ENCODE measurements around the gene C2orf66.

The C2orf66 gene

DNA sequence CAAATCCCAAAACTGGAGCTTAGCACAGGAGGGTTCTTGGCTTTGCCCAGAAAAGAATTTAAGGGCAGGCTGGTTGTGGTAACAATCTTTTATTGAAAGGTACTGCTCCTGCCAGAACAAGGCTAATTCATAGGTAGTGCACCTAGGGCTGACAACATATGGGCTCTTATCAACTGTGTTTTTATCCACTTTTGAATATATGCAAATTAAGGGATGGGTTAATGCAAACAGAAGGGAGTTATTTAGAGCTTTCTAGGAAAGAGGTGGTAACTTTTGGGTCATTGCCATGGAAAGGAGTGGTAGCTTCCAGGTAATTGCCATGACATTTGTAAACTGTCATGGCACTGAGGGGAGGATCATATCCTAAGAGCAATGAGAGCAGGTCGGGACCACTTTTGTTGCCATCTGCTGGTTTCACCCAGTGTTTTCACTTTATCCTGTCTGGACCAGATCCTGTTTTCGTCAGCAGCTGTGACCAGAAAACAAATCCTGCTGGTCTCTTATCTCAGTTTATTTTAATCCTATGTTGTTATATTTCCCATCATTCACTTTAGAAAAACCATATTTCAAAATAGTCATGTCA, 981 bp downstream of the C2orf66 start:
- CTCF ChIA-PET: no interaction called here
- H3K4me3 Mint-ChIP-seq: no peak overlapping the region
- H3K4me1 Mint-ChIP-seq: no peaks in the 10 kb centered on the region
- no peak for DNase-seq
- H3K9me3 Mint-ChIP-seq: no peaks in the 10 kb centered on the region
- H3K36me3 Mint-ChIP-seq: no peaks in the 10 kb centered on the region
- peaks cover 26% of the 10 kb centered on the region for H3K27me3 Mint-ChIP-seq
- H3K27ac Mint-ChIP-seq: no peak overlapping the region

DNA sequence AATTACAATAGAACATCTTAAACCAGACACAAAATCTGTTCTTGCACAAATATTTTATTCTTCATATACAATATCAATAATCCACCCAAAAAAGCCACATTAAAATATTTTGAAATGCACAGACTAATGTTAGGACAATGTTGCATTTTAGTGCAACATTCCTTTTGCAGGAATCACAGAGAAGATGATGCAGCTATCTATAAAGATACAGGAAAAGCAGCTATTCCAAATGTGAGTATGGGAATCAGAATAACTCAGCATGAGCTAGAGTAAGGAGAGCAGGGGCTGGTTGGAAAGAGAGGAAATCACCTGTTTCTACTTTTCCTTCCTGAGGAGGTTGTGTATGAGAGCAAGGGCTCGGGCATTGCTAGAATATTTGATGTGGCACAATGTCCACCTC, 4.8 kb downstream of the C2orf66 start:
- no peak for DNase-seq
- CTCF ChIA-PET: no interaction called here
- H3K4me1 Mint-ChIP-seq: peaks cover 11% of the 10 kb centered on the region
- no peaks in the 10 kb centered on the region for H3K9me3 Mint-ChIP-seq
- peaks cover 19% of the 10 kb centered on the region for H3K27me3 Mint-ChIP-seq
- no peak overlapping the region for H3K27ac Mint-ChIP-seq
- peaks cover 2% of the 10 kb centered on the region for H3K36me3 Mint-ChIP-seq
- H3K4me3 Mint-ChIP-seq: no peak overlapping the region

DNA sequence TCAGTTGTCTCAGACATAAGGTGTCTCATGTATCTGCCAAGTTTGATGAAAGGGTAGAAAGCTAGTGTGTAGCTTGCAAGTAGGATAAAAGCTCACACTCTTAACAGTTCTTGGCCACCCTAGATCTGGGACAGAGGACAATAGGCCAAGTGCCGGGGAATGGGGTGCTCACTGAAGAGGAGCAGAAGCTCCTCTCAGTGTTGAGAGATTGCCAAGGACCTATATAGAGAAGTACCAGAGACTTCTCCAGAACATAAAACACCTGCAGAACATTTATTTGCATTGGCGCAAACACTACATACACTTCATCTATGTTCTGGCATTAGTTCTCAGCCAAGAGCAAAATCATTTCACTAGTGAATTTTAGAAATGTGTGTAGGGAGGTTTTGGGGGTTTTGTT, 6.8 kb downstream of the C2orf66 start:
- CTCF ChIA-PET: no interaction called here
- H3K4me1 Mint-ChIP-seq: peaks cover 23% of the 10 kb centered on the region

DNA sequence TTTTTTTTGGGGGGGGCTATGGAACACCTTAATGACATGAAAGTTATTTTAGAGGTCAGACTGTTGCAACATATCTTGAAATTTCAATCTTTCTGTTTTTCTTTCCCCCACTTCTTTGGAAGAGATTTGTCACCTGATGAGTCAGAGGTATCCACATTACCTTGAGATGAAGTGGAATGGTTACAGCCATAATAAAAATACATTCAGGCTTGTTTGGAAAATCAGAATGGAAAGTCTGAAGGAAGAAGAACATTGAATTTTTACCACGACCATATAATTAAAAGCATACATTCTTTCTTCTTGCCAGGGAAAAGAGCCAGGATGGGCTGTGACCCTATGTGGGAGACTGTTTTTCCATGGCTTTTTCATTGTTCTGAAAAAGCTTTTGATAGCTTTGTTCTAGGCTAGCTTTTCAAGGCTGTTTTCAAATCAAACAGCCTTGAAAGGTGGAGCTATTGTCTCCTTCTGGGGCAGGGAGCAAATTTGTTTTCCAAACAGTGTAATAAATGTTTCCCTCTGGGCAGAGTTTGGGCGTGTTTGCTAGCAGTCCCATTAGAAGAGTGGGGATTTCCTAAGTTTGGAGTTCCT, 7.4 kb downstream of the C2orf66 start:
- CTCF ChIA-PET: no interaction called here
- Mint-ChIP-seq H3K27me3 (peaks cover 7% of the 10 kb centered on the region), H3K4me3 (no peak overlapping the region), H3K27ac (no peak overlapping the region), H3K9me3 (no peaks in the 10 kb centered on the region), H3K4me1 (peaks cover 28% of the 10 kb centered on the region), H3K36me3 (peaks cover 11% of the 10 kb centered on the region)
- DNase-seq: no peak

More for the DNA sequence above, 6.8 kb downstream of the C2orf66 start:
- Mint-ChIP-seq H3K36me3 (peaks cover 6% of the 10 kb centered on the region), H3K4me3 (no peak overlapping the region), H3K27ac (no peak overlapping the region), H3K9me3 (no peaks in the 10 kb centered on the region), H3K27me3 (peaks cover 10% of the 10 kb centered on the region)
- DNase-seq: no peak

DNA sequence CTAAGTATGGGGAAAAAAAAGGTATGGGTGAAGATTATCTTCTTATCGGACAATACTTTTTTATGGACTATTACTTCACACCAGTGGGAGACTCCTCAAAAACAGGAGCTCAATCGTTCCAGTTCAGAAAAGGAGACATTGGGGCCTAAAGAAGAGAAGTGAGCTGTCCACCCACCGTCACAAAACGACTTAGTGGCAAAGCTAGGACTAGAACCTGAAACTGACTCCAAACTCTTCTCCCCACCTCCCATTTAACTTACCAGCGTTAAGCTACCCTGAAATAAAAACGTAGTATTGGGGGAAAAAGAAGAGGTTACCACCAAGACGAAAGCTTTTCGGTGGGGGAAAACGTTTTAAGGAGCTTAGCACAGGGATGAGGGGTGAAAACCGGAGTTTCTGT, 10.2 kb downstream of the C2orf66 start:
- peaks cover 24% of the 10 kb centered on the region for H3K36me3 Mint-ChIP-seq
- H3K4me3 Mint-ChIP-seq: peak overlapping the region; percentile 93
- peaks cover 4% of the 10 kb centered on the region for H3K27me3 Mint-ChIP-seq
- peak overlapping the region; percentile 91 for H3K27ac Mint-ChIP-seq
- H3K4me1 Mint-ChIP-seq: peaks cover 42% of the 10 kb centered on the region
- DNase-seq: no peak
- no peaks in the 10 kb centered on the region for H3K9me3 Mint-ChIP-seq
- CTCF ChIA-PET: interaction anchor here (1.4 to 1.7 kb wide), 2 partner anchors 14 to 48 kb away, joined by 4 to 8 read pairs; no protein-coding TSS in a partner anchor

DNA sequence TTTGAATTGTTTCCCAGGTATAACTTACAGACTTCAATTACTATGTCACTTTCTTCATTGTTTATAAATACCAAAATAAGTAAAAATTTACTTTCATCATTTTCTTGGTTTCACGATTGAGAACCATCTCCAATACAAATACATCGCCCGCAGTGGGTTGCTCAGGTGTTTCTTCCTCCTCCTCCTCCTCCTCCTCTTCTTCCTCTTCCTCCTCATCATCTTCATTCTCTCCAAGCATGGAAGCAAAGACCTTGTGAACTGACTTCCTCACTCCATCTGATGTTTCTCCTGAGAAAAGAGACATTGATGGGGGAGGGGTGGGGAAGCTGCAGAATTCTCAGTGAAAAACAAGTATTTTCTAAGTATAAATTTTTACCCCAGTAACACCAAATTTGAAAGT, 16.3 kb downstream of the C2orf66 start:
- peaks cover 50% of the 10 kb centered on the region for H3K36me3 Mint-ChIP-seq
- no peak for DNase-seq
- CTCF ChIA-PET: no interaction called here
- H3K27ac Mint-ChIP-seq: no peak overlapping the region
- no peaks in the 10 kb centered on the region for H3K27me3 Mint-ChIP-seq
- no peaks in the 10 kb centered on the region for H3K9me3 Mint-ChIP-seq
- H3K4me3 Mint-ChIP-seq: no peak overlapping the region
- peaks cover 23% of the 10 kb centered on the region for H3K4me1 Mint-ChIP-seq

DNA sequence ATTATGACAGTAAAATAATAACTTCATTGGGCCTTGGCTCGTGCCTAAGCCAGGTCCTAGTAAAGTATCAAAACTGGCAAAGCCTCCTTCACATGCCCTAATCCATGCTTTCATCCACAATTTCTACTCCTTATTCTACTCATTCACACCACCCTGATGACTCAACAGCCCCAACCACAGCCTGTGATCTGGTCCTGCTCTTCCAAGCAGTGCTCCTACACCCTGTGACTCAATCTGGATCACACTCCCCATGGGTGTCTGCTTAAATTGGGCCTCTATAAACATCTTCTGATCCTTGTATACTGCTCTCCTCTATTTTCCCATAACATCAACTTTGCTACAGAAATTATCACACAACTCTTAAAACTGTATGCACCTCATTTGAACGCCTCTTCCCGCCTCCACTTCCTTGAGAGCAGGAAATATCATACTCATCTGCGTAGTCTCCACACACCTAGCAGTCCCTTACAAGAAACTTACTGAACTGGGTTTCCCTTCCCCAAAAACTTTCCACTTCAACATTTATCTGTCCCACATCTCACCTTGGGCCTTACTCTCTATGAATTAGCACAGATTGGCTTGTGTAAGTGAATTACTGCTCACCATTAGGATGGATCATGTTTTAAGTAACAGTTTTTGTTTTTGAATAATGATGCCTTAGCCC, 25.6 kb downstream of the C2orf66 start:
- CTCF ChIA-PET: no interaction called here
- Mint-ChIP-seq H3K36me3 (peaks cover 45% of the 10 kb centered on the region), H3K9me3 (no peaks in the 10 kb centered on the region), H3K27me3 (no peaks in the 10 kb centered on the region), H3K27ac (peak overlapping the region; percentile 42), H3K4me3 (no peak overlapping the region), H3K4me1 (peaks cover 11% of the 10 kb centered on the region)
- DNase-seq: no peak

DNA sequence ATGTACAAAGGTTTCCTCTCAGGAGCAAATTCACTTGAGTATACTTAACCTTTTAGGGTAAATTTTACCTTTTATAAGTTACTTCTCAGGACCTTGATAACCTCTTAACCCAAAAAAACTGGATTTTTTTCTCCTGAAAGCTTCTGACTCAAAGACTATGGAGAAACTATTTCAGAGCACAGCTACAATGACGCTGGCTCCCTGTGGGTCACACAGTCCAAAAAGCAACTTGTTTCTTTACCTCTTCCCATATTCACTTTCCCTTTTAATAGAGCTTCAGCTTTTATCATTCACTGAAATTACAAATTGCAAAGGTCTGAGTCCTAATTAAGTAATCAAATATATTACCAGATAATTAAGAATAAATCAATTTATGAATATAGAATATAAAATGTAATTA, 42.1 kb downstream of the C2orf66 start:
- DNase-seq: no peak
- no peaks in the 10 kb centered on the region for H3K4me1 Mint-ChIP-seq
- no peak overlapping the region for H3K27ac Mint-ChIP-seq
- no peaks in the 10 kb centered on the region for H3K27me3 Mint-ChIP-seq
- H3K4me3 Mint-ChIP-seq: no peak overlapping the region
- peaks cover 53% of the 10 kb centered on the region for H3K36me3 Mint-ChIP-seq
- CTCF ChIA-PET: interaction anchor here (1.5 kb wide), 1 partner anchor 16 kb away, joined by 5 read pairs; no protein-coding TSS in a partner anchor
- no peaks in the 10 kb centered on the region for H3K9me3 Mint-ChIP-seq

DNA sequence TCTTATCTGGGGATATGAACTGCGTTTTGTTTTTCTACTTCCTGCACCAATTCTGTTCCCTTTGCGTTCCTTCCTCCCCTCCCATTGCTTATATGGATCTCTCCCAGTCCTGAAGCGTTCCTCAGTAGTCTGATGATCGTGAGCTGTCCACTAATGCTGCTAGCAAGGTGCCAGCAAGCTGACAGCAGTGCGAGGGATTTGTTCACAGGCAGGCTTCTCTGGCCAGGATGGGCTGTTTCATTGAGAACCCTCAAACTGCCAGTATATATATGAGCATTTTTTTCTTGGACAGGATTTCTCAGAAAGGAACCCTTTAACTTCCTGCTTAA, 49.8 kb downstream of the C2orf66 start:
- CTCF ChIA-PET: interaction anchor here (0.8 kb wide), 1 partner anchor 8 kb away, joined by 5 read pairs; no protein-coding TSS in a partner anchor
- Mint-ChIP-seq H3K27ac (peak overlapping the region; percentile 46), H3K9me3 (peaks cover 30% of the 10 kb centered on the region), H3K4me1 (peaks cover 2% of the 10 kb centered on the region), H3K36me3 (peaks cover 47% of the 10 kb centered on the region), H3K4me3 (no peak overlapping the region), H3K27me3 (no peaks in the 10 kb centered on the region)
- no peak for DNase-seq

DNA sequence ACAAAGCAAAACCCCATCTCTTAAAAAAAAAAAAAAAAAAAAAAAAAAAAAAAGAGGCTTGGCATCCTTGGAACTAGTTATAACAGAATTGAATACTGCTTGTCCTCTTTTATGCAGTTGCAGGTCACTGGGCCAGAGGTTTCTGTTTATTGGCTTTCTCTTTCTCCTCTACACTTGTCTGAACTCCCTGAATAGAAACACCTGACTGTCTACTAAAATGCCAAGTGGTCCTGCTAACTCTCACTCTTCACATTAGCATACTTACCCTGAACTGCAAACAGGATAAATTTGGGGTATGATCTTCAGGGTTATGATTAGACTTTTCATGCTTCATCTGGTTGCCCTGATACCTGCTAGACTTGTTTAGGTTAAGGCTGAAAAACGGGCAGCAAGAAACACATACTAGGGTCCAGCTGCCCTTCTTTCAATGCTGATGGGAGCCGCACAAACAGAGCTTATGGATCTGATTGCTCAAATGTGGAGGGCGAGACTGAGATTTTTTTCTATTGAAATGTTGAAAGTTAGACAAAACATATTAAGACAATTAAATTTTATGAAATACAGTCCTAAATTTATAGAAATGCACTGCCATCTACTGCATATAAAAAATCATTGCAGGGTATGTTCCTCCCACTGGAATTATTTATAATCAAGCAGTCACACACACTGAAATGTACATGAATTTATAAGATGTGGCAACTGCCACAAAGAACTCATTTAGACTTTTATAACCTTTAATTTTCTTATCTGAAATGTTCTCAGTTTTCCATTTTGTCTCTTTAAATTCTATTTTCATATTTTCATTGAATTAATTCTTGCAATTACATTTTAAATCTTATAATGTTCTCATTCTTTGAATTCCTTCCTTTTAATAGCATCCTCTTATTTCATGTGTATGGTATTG, 50.4 kb downstream of the C2orf66 start:
- H3K27me3 Mint-ChIP-seq: no peaks in the 10 kb centered on the region
- peak overlapping the region; percentile 46 for H3K27ac Mint-ChIP-seq
- peaks cover 35% of the 10 kb centered on the region for H3K9me3 Mint-ChIP-seq
- CTCF ChIA-PET: interaction anchor here (0.6 to 2.4 kb wide), 4 partner anchors 111 to 426 kb away, joined by 3 to 5 read pairs (median 4); no protein-coding TSS in a partner anchor
- no peak overlapping the region for H3K4me3 Mint-ChIP-seq
- H3K36me3 Mint-ChIP-seq: peaks cover 41% of the 10 kb centered on the region
- peaks cover 2% of the 10 kb centered on the region for H3K4me1 Mint-ChIP-seq
- no peak for DNase-seq

All from activated naive CD4-positive, alpha-beta T cell treated with anti-CD3 and anti-CD28 coated beads, Interleukin-2, amount 10 ng/mL, durations not matched to agents 7 days and 5 days (primary cell).